ENCODE data around the gene SPSB4.

DNA sequence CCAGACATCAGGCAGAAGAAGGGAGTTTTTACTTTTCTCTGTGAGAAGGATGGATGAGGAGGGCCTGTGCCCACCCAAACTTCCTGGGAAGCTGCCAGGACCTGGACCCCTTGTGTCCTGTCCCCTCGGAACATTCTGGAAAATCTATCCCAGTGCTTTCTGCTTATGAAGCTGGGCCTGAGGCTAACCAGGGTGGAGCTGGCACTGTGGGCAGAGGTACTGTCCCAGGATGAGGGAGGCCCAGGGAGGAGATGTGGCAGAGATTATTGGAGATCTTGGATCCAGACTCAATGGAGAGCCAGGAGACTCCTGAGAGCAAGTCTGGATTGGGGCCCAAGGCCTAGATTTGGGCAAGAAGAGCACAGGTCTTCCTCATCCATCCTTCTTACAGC lies 44.4 kb downstream of the SPSB4 start:
- TF ChIP-seq, protein P1, sequence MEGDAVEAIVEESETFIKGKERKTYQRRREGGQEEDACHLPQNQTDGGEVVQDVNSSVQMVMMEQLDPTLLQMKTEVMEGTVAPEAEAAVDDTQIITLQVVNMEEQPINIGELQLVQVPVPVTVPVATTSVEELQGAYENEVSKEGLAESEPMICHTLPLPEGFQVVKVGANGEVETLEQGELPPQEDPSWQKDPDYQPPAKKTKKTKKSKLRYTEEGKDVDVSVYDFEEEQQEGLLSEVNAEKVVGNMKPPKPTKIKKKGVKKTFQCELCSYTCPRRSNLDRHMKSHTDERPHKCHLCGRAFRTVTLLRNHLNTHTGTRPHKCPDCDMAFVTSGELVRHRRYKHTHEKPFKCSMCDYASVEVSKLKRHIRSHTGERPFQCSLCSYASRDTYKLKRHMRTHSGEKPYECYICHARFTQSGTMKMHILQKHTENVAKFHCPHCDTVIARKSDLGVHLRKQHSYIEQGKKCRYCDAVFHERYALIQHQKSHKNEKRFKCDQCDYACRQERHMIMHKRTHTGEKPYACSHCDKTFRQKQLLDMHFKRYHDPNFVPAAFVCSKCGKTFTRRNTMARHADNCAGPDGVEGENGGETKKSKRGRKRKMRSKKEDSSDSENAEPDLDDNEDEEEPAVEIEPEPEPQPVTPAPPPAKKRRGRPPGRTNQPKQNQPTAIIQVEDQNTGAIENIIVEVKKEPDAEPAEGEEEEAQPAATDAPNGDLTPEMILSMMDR (IDR thresholded peaks at IDR 0.05), result no peak
- TF ChIP-seq POLR2A (IDR thresholded peaks at IDR 0.05), result no peak
- TF ChIP-seq POLR2AphosphoS5 (IDR thresholded peaks at IDR 0.05; ENCODE audit: insufficient read depth in 1 of 2, low read depth in 1 of 2), result no peak

All from vagina (tissue), 2 donors.